K562 (cell line): Measurements from ENCODE around the gene AGAP3. TPM values are rescaled to one million over a fixed set of nuclear protein-coding genes. Genes with fewer than 3 reads are reported as not detected.

ENCODE experiments used
- ETV6 ChIP-seq, 3 experiments: fragments of 150-350 bp in 1 of 3; sonication (generic) in 1 of 3; formaldehyde crosslinking in 1 of 3; IDR thresholded peaks; 2 replicates each; pipeline versions ENCODE4 v1.6.1 to v1.8.0; 2014 to 2022; ENCODE audit warnings: borderline replicate concordance in 2 of 3, low read depth in 2 of 3, antibody characterized with exemption in 1 of 3, low read length in 1 of 3, mild to moderate bottlenecking in 1 of 3, missing genetic modification reagents in 1 of 3
- KLF13 ChIP-seq: fragments of 450-650 bp; IDR thresholded peaks from 2 replicates; pipeline ENCODE4 v1.6.1; 2016; ENCODE audit warnings: missing genetic modification characterization, low read depth, mild to moderate bottlenecking, missing compliant biosample characterization, moderate library complexity, borderline replicate concordance
- LARP7 ChIP-seq: fragments of 450-650 bp; IDR thresholded peaks from 2 replicates; pipeline ENCODE4 v1.6.1; 2016
- MECOM ChIP-seq: fragments of 250-450 bp; sonication (Bioruptor Pico); IDR thresholded peaks from 2 replicates; pipeline ENCODE4 v1.8.0; 2022; ENCODE audit warnings: inconsistent platforms
- polyA plus RNA-seq, 8 experiments: library from polyadenylated mRNA; depleted of rRNA in 4 of 8; stranded (reverse) in 5 of 8; unstranded in 3 of 8; fragments of >200 nt; fragmentation: Nextera tagmentation in 2 of 8; fragmentation: Illumina TruSeq in 1 of 8; extraction: Ambion mirVana in 2 of 8; extraction: Trizol in 1 of 8; gene quantifications; 2 replicates each; pipeline versions ENCODE4 v1.2.1 to v1.2.3, GENCODE V29; 2011 to 2014; ENCODE audit warnings: inconsistent platforms in 1 of 8, missing spikeins in 1 of 8
- total RNA-seq, 7 experiments: library from RNA; depleted of rRNA in 6 of 7; stranded (reverse); fragments of >200 nt in 6 of 7; fragmentation: Illumina TruSeq in 2 of 7; extraction: Trizol in 2 of 7; gene quantifications; 2 replicates each; pipeline versions ENCODE4 v1.2.1 to v1.2.3, GENCODE V29; 2011 to 2021; ENCODE audit warnings: low replicate concordance in 1 of 7
- TF ChIP-seq, protein P1 (sequence below), 2 experiments: fragments of 450-650 bp; IDR thresholded peaks; 2 replicates each; pipeline ENCODE4 v1.6.1; 2016

The AGAP3 gene
- total and polyA plus RNA-seq, 9 of the 15 experiments (the other 6 are each of a cell fraction or from before 2014, with no cell fraction given), result 3.4 to 208 (median 62.2) TPM

DNA sequence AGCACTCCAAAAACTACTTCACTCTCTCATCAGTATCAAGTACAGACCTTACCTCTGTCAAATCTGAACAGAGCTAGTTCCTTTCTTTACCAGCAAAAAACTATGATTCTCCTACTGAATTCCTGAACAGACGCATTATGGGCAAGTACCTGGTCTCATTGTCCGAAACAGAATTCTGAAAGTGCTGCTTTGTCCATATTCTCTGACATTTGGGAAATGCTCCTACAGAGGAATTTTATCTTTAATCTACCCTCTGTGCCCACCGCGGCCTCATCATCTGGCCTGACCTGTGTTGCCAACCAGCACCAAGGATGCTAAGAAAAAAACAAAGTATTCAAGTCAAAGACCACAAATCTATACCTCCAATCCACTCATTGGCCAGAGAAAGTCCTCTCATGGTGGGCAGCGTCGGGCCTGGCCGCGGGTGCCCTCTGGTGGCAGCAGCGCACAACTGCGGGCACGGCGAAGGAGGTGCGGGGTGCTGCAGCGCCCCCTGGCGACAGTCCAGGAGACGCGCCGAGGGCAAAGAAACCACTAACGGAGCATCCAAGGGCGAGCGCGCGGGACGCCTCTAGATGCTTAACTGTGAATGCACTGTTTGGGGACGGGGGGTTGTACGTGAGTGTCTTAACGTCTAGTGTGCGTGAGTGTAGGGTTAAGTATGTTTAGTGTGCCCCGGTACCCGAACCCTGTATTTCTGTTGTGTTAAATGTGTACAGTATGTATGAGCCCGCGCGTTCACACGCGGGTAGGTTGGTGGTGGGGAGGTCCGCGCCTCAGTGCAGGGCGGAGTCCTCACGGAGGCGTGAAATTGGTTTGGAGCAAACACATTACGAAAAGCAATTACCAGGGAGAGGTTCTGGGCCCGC is 86.2 kb downstream of the AGAP3 start (continued):
- TF ChIP-seq ETV6 (IDR thresholded peaks at IDR 0.05; ENCODE audit: borderline replicate concordance in 1 of 2, low read depth in 2 of 2, low read length in 1 of 2) (peak in 1 of 2 experiments; percentile 53; a peak in 1 of 4 replicates), ETV6 (CRISPR knock-in tag; IDR thresholded peaks at IDR 0.05; ENCODE audit: borderline replicate concordance) (no peak), LARP7 (no peak), KLF13 (tag) (peak; percentile 65; the same call in 1 of the 2 replicates), MECOM (CRISPR knock-in tag) (no peak)
- TF ChIP-seq, protein P1, sequence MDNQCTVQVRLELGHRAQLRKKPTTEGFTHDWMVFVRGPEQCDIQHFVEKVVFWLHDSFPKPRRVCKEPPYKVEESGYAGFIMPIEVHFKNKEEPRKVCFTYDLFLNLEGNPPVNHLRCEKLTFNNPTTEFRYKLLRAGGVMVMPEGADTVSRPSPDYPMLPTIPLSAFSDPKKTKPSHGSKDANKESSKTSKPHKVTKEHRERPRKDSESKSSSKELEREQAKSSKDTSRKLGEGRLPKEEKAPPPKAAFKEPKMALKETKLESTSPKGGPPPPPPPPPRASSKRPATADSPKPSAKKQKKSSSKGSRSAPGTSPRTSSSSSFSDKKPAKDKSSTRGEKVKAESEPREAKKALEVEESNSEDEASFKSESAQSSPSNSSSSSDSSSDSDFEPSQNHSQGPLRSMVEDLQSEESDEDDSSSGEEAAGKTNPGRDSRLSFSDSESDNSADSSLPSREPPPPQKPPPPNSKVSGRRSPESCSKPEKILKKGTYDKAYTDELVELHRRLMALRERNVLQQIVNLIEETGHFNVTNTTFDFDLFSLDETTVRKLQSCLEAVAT (IDR thresholded peaks at IDR 0.05), result peak; percentile 31 to 98; a peak in 3 of 4 replicates
